ENCODE data around the gene ARAP1.

Gene ARAP1

DNA sequence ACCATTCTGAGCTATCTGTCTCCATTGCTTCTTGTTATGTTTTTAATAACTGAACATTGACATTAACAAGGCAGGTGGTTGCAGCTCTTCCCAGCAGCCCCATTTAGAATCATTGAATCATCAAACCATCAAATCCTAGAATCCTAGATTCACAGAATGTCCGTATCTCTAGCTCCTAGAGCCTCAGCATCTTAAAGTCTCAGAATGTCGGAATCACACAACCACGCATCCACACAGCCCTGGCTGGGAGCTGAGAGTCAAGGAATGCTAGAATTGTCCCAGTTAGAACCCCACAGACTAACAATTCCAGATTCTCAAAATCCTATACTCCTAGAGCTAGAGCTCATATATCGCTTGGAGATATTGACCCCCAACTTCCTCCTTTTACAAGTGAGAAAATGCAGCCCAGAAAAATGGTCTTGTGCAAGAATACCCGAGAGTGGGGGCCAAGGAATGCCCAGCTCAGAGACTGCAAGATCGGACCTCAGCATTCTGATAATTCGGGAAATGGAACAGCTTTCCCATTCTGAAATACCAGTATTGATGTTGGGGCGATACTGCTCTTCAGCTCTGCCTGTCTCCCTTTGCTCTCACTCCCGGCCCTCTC lies 116.8 kb downstream of the ARAP1 start:
- DNase-seq (ENCODE audit: low read depth) = no peak
- TF ChIP-seq, protein P1, sequence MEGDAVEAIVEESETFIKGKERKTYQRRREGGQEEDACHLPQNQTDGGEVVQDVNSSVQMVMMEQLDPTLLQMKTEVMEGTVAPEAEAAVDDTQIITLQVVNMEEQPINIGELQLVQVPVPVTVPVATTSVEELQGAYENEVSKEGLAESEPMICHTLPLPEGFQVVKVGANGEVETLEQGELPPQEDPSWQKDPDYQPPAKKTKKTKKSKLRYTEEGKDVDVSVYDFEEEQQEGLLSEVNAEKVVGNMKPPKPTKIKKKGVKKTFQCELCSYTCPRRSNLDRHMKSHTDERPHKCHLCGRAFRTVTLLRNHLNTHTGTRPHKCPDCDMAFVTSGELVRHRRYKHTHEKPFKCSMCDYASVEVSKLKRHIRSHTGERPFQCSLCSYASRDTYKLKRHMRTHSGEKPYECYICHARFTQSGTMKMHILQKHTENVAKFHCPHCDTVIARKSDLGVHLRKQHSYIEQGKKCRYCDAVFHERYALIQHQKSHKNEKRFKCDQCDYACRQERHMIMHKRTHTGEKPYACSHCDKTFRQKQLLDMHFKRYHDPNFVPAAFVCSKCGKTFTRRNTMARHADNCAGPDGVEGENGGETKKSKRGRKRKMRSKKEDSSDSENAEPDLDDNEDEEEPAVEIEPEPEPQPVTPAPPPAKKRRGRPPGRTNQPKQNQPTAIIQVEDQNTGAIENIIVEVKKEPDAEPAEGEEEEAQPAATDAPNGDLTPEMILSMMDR (conservative IDR thresholded peaks at IDR 0.05; ENCODE audit: low read length) = no peak
- no peak overlapping the region for H3K4me3 ChIP-seq (ENCODE audit: low read length)

Measured in AG10803 (cell line).